SJSA1 (cell line): ENCODE measurements around the gene GABBR2. TPM values are rescaled to one million over a fixed set of nuclear protein-coding genes. Genes with fewer than 3 reads are reported as not detected.

Experiments
- DNase-seq, 2 experiments: peaks; one replicate each; pipeline ENCODE4 v3.0.0-alpha.2; 2015 to 2020; ENCODE audit warnings: low spot score in 2 of 2, low read depth in 1 of 2
- H3K27ac ChIP-seq: fragments of 250-450 bp; sonication (Bioruptor Pico); 2 replicates; pipeline ENCODE4 v1.5.1; 2020; ENCODE audit warnings: mild to moderate bottlenecking, moderate library complexity
- H3K27me3 ChIP-seq: fragments of 250-450 bp; sonication (Bioruptor Pico); replicated peaks from 2 replicates; pipeline ENCODE4 v1.5.1; 2020; ENCODE audit warnings: mild to moderate bottlenecking, moderate library complexity
- H3K36me3 ChIP-seq: fragments of 250-450 bp; sonication (Bioruptor Pico); 2 replicates; pipeline ENCODE4 v1.5.1; 2020; ENCODE audit warnings: mild to moderate bottlenecking
- H3K4me1 ChIP-seq: fragments of 250-450 bp; sonication (Bioruptor Pico); replicated peaks from 2 replicates; pipeline ENCODE4 v1.6.1; 2021; ENCODE audit warnings: mild to moderate bottlenecking
- H3K4me3 ChIP-seq: fragments of 250-450 bp; sonication (Bioruptor Pico); 2 replicates; pipeline ENCODE4 v1.5.1; 2020; ENCODE audit warnings: mild to moderate bottlenecking
- H3K9me3 ChIP-seq: fragments of 250-450 bp; sonication (Bioruptor Pico); replicated peaks from 2 replicates; pipeline ENCODE4 v1.5.1; 2020; ENCODE audit warnings: mild to moderate bottlenecking
- total RNA-seq: library from RNA; depleted of rRNA; stranded (reverse); fragments of >200 nt; shearing (Covaris generic); gene quantifications from 2 replicates; pipeline ENCODE4 v1.2.3, GENCODE V29; 2014

Gene GABBR2
- total RNA-seq, 1 experiment from 2014 or later, result not detected

DNA sequence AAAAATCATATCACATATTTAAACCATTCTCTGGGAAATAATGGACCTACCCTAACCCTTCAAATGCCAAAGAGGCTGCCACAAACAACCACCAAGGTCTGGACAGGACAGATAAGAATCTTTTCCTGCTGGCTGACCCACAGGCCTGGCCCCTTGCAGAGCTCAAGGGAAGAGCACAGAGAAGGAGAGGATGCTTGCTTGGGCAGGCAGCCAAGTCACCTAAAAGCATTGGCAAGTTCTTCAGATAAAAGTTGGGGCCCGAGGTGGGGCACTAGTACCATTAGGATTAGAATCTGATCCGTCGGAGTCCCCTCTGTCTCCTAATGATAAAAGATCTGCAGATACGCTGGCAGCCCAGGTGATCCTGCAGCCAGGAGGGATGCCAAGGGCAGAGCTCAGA is 176.6 kb downstream of the GABBR2 start:
- H3K36me3 ChIP-seq, result no peaks in the 10 kb centered on the region
- no peak for DNase-seq
- H3K9me3 ChIP-seq, result no peaks in the 10 kb centered on the region
- H3K27ac ChIP-seq, result no peak overlapping the region
- H3K27me3 ChIP-seq, result no peaks in the 10 kb centered on the region
- H3K4me1 ChIP-seq, result no peaks in the 10 kb centered on the region
- H3K4me3 ChIP-seq, result no peak overlapping the region

DNA sequence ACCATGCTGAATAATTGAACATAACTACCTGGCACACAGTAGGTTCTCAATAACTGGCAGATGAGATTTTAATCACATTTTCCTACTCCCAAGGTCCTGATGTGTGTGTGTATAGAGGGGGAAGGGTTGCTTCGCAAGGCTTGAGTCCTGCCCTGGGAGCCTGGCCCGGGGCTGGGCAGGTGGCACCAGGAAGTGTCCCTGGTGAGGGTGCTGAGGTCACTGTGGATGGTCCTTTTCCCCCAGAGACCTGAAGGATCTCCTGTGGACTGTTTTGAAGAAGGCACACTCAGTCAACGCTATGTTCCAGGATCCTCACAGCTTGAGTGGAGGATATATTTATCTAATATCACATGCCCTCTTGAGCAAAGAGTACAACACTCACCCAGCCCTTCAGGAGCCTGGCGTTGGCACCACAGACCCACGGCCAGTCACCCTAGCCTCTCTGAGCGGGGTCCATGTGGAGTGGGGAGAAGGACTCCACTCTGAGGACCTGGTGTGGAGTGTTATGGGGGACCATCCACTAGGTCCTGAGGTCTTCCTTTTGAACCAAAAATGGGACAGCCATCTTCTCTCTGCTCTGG is 177.8 kb downstream of the GABBR2 start:
- no peaks in the 10 kb centered on the region for H3K27me3 ChIP-seq
- no peaks in the 10 kb centered on the region for H3K9me3 ChIP-seq
- H3K27ac ChIP-seq, result no peak overlapping the region
- no peak for DNase-seq
- H3K4me3 ChIP-seq, result no peak overlapping the region
- no peaks in the 10 kb centered on the region for H3K4me1 ChIP-seq
- H3K36me3 ChIP-seq, result no peaks in the 10 kb centered on the region

DNA sequence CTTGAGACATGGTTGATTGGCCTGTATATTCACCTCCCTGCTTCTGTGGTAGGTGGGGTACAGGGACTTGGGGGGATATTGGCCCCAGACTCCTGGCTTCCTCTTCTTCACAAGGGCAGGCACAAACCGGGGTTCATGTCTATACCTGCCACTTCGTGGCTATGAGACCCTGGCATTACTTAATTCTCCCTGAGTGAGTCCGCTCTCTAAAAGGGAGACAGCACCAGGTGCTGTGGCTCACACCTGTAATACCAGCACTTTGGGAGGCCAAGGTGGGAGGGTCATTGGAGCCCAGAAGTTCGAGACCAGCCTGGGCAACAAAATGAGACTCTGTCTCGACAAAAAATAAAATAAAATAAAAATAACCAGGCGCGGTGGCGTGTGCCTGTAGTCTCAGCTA is 178.5 kb downstream of the GABBR2 start:
- H3K4me1 ChIP-seq, result no peaks in the 10 kb centered on the region
- H3K9me3 ChIP-seq, result no peaks in the 10 kb centered on the region
- H3K4me3 ChIP-seq, result no peak overlapping the region
- H3K27me3 ChIP-seq, result no peaks in the 10 kb centered on the region
- DNase-seq, result no peak
- H3K27ac ChIP-seq, result no peak overlapping the region
- no peaks in the 10 kb centered on the region for H3K36me3 ChIP-seq

- Histone ChIP-seq H3K4me1 (no peaks in the 10 kb centered on the region), H3K36me3 (no peaks in the 10 kb centered on the region), H3K27ac (no peak overlapping the region), H3K9me3 (no peaks in the 10 kb centered on the region), H3K27me3 (no peaks in the 10 kb centered on the region), H3K4me3 (no peak overlapping the region)
- no peak for DNase-seq
Observed at GRCh38 chr9:98529841-98530240, 178.9 kb downstream of the GABBR2 start.

DNA sequence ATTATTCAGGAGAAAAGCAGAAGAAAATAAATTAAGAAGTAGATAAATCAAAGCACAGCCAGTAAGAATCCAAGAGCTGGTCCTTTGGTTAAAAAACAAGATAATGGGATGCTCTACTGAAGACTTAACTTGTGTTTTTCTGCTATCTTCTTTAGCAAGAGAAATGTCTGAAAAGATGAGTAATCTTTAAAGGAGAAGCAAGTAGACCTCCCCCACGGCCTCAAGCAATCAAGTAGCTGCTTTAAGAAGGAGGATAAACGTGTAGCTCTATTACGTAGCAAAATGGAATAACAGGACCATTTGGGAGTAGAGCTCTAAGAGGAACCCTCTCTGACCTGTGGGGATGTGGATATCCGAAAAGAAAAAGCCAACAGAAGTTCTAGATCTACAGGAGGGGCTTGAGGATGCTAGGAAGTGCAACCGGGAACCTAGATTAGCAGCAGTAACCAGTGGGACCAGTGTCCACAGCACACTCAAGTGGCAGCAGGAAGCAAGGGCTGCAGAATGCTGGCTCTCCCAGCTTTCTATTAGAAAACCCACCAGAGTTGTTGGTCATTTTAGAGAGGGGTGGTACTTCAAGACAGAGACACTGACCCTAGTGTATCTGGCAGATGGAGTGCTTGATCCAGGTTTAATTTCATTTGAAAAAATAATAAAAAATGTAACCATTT is 185.4 kb downstream of the GABBR2 start:
- Histone ChIP-seq H3K27me3 (no peaks in the 10 kb centered on the region), H3K9me3 (no peaks in the 10 kb centered on the region), H3K27ac (no peak overlapping the region), H3K4me3 (no peak overlapping the region), H3K36me3 (no peaks in the 10 kb centered on the region), H3K4me1 (no peaks in the 10 kb centered on the region)
- peak in 1 of 2 experiments; percentile 16 for DNase-seq

- H3K4me1 ChIP-seq, result no peaks in the 10 kb centered on the region
- no peaks in the 10 kb centered on the region for H3K27me3 ChIP-seq
- H3K9me3 ChIP-seq, result no peaks in the 10 kb centered on the region
- H3K36me3 ChIP-seq, result no peaks in the 10 kb centered on the region
- no peak overlapping the region for H3K27ac ChIP-seq
- no peak overlapping the region for H3K4me3 ChIP-seq
- no peak for DNase-seq
Observed at GRCh38 chr9:98522487-98522886, 186.2 kb downstream of the GABBR2 start.

- Histone ChIP-seq H3K27ac (no peak overlapping the region), H3K4me3 (no peak overlapping the region), H3K27me3 (no peaks in the 10 kb centered on the region), H3K36me3 (no peaks in the 10 kb centered on the region), H3K9me3 (no peaks in the 10 kb centered on the region), H3K4me1 (no peaks in the 10 kb centered on the region)
- DNase-seq, result peak in 1 of 2 experiments; percentile 9
Observed at GRCh38 chr9:98521141-98521540, 187.6 kb downstream of the GABBR2 start.

GRCh38 chr9:98520221-98520960 is 188.3 kb downstream of the GABBR2 start:
- DNase-seq, result no peak
- no peaks in the 10 kb centered on the region for H3K9me3 ChIP-seq
- no peak overlapping the region for H3K27ac ChIP-seq
- H3K4me3 ChIP-seq, result no peak overlapping the region
- no peaks in the 10 kb centered on the region for H3K4me1 ChIP-seq
- H3K27me3 ChIP-seq, result no peaks in the 10 kb centered on the region
- H3K36me3 ChIP-seq, result no peaks in the 10 kb centered on the region

DNA sequence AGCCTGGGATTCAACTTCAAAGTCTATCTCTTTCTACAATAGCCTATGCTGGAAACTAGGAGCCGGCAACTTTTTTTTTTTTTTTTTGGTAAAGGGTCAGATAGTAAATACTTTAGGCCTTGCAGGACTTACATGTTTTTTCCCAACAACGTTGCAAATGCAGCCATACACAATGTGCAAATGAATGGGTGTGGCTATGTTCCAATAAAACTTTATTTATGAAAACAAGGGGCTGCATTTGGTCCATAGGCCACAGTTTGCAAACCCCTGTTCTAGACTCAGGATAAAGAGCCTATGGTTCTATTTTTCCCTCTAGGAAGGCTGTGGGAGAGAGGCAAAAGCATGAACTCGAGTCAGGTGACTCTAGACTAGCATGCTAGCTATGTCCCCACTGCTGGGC is 189.1 kb downstream of the GABBR2 start:
- no peaks in the 10 kb centered on the region for H3K4me1 ChIP-seq
- no peak overlapping the region for H3K27ac ChIP-seq
- DNase-seq, result no peak
- H3K27me3 ChIP-seq, result no peaks in the 10 kb centered on the region
- no peak overlapping the region for H3K4me3 ChIP-seq
- no peaks in the 10 kb centered on the region for H3K36me3 ChIP-seq
- no peaks in the 10 kb centered on the region for H3K9me3 ChIP-seq

- Histone ChIP-seq H3K4me1 (no peaks in the 10 kb centered on the region), H3K4me3 (no peak overlapping the region), H3K27me3 (no peaks in the 10 kb centered on the region), H3K9me3 (no peaks in the 10 kb centered on the region), H3K36me3 (no peaks in the 10 kb centered on the region), H3K27ac (no peak overlapping the region)
- no peak for DNase-seq
Observed at GRCh38 chr9:98518556-98518955, 190.2 kb downstream of the GABBR2 start.

DNA sequence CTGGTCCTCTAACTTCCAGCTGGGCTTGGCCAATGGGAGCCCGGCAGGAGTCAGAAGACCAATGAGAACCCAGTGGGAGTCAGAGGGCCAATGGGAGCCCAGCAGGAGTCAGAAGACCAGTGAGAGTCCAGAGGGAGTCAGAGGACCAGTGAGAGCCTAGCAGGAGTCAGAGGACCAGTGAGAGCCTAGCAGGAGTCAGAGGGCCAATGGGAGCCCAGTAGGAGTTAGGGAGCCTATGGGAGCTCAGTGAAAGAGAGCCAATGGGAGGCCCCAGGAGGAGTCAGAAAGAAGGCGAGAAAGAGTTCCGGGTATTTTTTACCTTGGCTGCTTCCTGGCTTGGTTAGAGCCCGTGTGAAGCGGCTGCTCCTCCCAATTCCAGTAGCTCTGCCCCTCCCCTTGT is 191.0 kb downstream of the GABBR2 start:
- DNase-seq, result no peak
- Histone ChIP-seq H3K27ac (no peak overlapping the region), H3K4me3 (no peak overlapping the region), H3K9me3 (no peaks in the 10 kb centered on the region), H3K4me1 (no peaks in the 10 kb centered on the region), H3K36me3 (no peaks in the 10 kb centered on the region), H3K27me3 (no peaks in the 10 kb centered on the region)

- Histone ChIP-seq H3K27ac (no peak overlapping the region), H3K9me3 (no peaks in the 10 kb centered on the region), H3K36me3 (no peaks in the 10 kb centered on the region), H3K4me1 (no peaks in the 10 kb centered on the region), H3K27me3 (no peaks in the 10 kb centered on the region), H3K4me3 (no peak overlapping the region)
- DNase-seq, result no peak
Observed at GRCh38 chr9:98516897-98517503, 191.7 kb downstream of the GABBR2 start.

DNA sequence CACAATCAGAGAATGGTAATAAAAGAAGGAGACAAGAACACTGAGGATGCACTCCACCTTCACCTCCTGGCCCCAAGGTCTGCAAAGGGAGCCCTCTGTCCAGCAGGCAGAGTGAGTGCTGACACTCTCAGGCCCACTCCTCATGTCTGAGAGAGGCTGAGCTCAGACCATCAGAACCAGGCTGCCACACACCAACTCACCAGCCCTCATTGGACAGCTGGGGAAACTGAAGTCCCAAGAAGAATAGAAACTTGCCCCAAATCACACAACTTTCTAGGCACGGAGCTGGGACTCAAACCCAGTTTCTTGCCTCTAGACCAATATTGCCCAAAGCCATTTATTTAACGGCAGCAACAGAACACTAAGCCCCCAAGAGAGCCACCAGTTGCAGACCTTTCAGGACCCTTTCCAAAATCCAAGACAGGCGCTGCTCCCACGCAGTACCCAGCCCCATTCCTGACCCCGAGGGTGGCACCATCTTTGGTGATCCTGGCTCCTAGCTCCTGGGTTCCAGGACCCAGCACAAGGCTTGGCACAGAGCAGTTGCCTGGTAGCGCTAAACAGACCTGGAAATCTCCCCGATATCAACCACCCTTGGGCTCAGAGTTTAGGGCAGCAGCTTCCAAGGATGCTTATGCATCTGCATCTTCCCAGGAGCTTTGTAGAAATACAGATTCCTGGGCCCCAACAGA is 192.4 kb downstream of the GABBR2 start:
- no peaks in the 10 kb centered on the region for H3K9me3 ChIP-seq
- H3K4me1 ChIP-seq, result no peaks in the 10 kb centered on the region
- H3K36me3 ChIP-seq, result no peaks in the 10 kb centered on the region
- H3K4me3 ChIP-seq, result no peak overlapping the region
- no peaks in the 10 kb centered on the region for H3K27me3 ChIP-seq
- no peak overlapping the region for H3K27ac ChIP-seq
- DNase-seq, result no peak
